ENCODE data around the gene MIR17HG.

The MIR17HG gene

GRCh38 chr13:91303031-91303430, 44.5 kb upstream of the MIR17HG start:
- Histone ChIP-seq H3K79me2 (ENCODE audit: insufficient read depth, low read length) (no peaks in the 10 kb centered on the region), H3K9ac (ENCODE audit: low read length) (no peak overlapping the region), H3K27ac (ENCODE audit: low read depth, low read length, poor library complexity, severe bottlenecking) (no peak overlapping the region), H3K4me3 (ENCODE audit: low read depth, low read length, poor library complexity, severe bottlenecking) (no peak overlapping the region), H2AFZ (ENCODE audit: low read length) (no peak overlapping the region), H3K9me3 (ENCODE audit: low read length) (no peaks in the 10 kb centered on the region), H3F3A (ENCODE audit: insufficient read depth, low read length) (no peaks in the 10 kb centered on the region), H3K4me2 (ENCODE audit: low read length) (no peak overlapping the region), H4K20me1 (ENCODE audit: insufficient read depth, low read length) (no peaks in the 10 kb centered on the region), H3K9me2 (ENCODE audit: low read depth, low read length) (no peaks in the 10 kb centered on the region), H3K4me1 (ENCODE audit: insufficient read depth, low read length, severe bottlenecking) (no peaks in the 10 kb centered on the region), H3K27me3 (ENCODE audit: insufficient read depth, low read length) (no peaks in the 10 kb centered on the region), H3K36me3 (ENCODE audit: insufficient read depth, low read length) (no peaks in the 10 kb centered on the region)
- TF ChIP-seq EZH2 (IDR thresholded peaks at IDR 0.05; ENCODE audit: borderline replicate concordance, low read length): no peak
- no peak for TF ChIP-seq CTCF (IDR thresholded peaks at IDR 0.05; ENCODE audit: low read length)

DNA sequence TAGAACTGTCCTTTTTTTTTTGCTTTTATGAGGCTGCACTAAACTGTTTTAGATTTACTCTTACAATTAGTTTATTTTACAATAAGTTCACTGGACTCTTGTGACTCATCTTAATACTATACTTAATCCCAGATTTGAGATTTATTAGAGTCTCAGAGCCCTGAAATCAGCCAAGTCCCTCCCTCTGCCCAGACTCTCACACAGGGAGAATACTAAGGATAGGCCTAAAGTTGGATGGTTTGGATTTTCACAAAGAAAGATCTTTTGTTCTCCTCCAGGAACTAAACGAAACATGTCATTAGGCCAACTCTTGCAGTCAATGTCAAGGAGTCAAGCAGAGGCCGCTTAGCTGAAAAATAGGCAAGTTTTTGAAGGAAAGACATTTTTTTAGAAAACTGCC, 42.7 kb upstream of the MIR17HG start:
- H3K79me2 ChIP-seq (ENCODE audit: insufficient read depth, low read length): no peaks in the 10 kb centered on the region
- no peak overlapping the region for H2AFZ ChIP-seq (ENCODE audit: low read length)
- no peaks in the 10 kb centered on the region for H3K9me2 ChIP-seq (ENCODE audit: low read depth, low read length)
- no peak overlapping the region for H3K27ac ChIP-seq (ENCODE audit: low read depth, low read length, poor library complexity, severe bottlenecking)
- no peak overlapping the region for H3K9ac ChIP-seq (ENCODE audit: low read length)
- H3K9me3 ChIP-seq (ENCODE audit: low read length): no peaks in the 10 kb centered on the region
- H3F3A ChIP-seq (ENCODE audit: insufficient read depth, low read length): no peaks in the 10 kb centered on the region
- H3K27me3 ChIP-seq (ENCODE audit: insufficient read depth, low read length): no peaks in the 10 kb centered on the region
- H4K20me1 ChIP-seq (ENCODE audit: insufficient read depth, low read length): no peaks in the 10 kb centered on the region
- H3K36me3 ChIP-seq (ENCODE audit: insufficient read depth, low read length): no peaks in the 10 kb centered on the region
- TF ChIP-seq EZH2 (IDR thresholded peaks at IDR 0.05; ENCODE audit: borderline replicate concordance, low read length): no peak
- no peak for TF ChIP-seq CTCF (IDR thresholded peaks at IDR 0.05; ENCODE audit: low read length)
- H3K4me1 ChIP-seq (ENCODE audit: insufficient read depth, low read length, severe bottlenecking): no peaks in the 10 kb centered on the region
- H3K4me2 ChIP-seq (ENCODE audit: low read length): no peak overlapping the region
- H3K4me3 ChIP-seq (ENCODE audit: low read depth, low read length, poor library complexity, severe bottlenecking): no peak overlapping the region

DNA sequence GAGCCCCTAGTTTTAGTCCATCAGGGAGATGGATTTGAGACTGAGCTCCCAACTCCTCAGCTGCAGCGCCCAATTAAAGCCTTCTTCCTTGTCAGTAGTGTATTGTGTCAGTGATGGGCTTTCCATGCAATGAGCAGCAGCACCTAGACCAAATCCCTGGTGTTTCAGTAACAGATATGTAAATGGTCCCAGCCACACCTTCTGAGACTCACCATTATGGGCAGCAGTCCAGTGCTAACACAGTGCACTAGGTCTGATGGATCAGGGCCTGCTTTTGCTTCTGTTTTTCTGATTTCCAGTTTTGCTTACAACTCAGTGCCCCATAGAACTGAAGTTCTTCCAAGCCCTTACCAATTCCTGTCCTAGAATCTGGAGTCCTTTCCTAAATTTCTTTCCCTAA, 41.8 kb upstream of the MIR17HG start:
- H3K9me3 ChIP-seq (ENCODE audit: low read length): no peaks in the 10 kb centered on the region
- H3K9me2 ChIP-seq (ENCODE audit: low read depth, low read length): no peaks in the 10 kb centered on the region
- H3K27ac ChIP-seq (ENCODE audit: low read depth, low read length, poor library complexity, severe bottlenecking): no peak overlapping the region
- H3K4me1 ChIP-seq (ENCODE audit: insufficient read depth, low read length, severe bottlenecking): no peaks in the 10 kb centered on the region
- H3F3A ChIP-seq (ENCODE audit: insufficient read depth, low read length): no peaks in the 10 kb centered on the region
- no peaks in the 10 kb centered on the region for H3K36me3 ChIP-seq (ENCODE audit: insufficient read depth, low read length)
- no peaks in the 10 kb centered on the region for H3K27me3 ChIP-seq (ENCODE audit: insufficient read depth, low read length)
- no peaks in the 10 kb centered on the region for H3K79me2 ChIP-seq (ENCODE audit: insufficient read depth, low read length)
- TF ChIP-seq EZH2 (IDR thresholded peaks at IDR 0.05; ENCODE audit: borderline replicate concordance, low read length) (no peak), CTCF (IDR thresholded peaks at IDR 0.05; ENCODE audit: low read length) (no peak)
- H3K9ac ChIP-seq (ENCODE audit: low read length): no peak overlapping the region
- no peak overlapping the region for H2AFZ ChIP-seq (ENCODE audit: low read length)
- H4K20me1 ChIP-seq (ENCODE audit: insufficient read depth, low read length): no peaks in the 10 kb centered on the region
- H3K4me2 ChIP-seq (ENCODE audit: low read length): no peak overlapping the region
- no peak overlapping the region for H3K4me3 ChIP-seq (ENCODE audit: low read depth, low read length, poor library complexity, severe bottlenecking)

All from OCI-LY1 (cell line).